GM18508 (cell line): ENCODE measurements around the gene ARHGEF6.

Source experiments
- ATAC-seq: cut with Tn5 transposase; IDR thresholded peaks from one replicate; pipeline ENCODE4 v1.9.1; 2021; ENCODE audit warnings: moderate number of reproducible peaks; ENCODE audit not compliant: insufficient read depth, unreplicated experiment

Gene ARHGEF6

DNA sequence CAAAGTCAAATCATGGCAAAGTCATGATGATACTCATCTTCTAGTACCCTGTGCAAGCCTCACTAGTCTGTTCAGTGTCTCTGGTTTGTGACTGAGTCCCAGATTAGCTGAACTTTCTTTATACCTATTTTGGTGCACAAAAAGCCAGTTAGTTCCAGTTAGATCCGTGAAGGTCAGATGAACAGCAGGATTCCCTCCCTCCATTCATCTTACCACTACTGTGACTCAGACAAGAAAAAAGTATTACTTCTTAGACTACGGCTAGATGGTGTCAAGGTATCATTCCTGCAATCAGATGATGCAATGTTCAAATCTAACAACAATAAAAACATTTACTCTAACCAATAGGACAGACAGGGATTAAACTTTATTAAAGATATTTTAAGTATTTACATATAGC is 30.4 kb downstream of the ARHGEF6 start:
- no peak for ATAC-seq

DNA sequence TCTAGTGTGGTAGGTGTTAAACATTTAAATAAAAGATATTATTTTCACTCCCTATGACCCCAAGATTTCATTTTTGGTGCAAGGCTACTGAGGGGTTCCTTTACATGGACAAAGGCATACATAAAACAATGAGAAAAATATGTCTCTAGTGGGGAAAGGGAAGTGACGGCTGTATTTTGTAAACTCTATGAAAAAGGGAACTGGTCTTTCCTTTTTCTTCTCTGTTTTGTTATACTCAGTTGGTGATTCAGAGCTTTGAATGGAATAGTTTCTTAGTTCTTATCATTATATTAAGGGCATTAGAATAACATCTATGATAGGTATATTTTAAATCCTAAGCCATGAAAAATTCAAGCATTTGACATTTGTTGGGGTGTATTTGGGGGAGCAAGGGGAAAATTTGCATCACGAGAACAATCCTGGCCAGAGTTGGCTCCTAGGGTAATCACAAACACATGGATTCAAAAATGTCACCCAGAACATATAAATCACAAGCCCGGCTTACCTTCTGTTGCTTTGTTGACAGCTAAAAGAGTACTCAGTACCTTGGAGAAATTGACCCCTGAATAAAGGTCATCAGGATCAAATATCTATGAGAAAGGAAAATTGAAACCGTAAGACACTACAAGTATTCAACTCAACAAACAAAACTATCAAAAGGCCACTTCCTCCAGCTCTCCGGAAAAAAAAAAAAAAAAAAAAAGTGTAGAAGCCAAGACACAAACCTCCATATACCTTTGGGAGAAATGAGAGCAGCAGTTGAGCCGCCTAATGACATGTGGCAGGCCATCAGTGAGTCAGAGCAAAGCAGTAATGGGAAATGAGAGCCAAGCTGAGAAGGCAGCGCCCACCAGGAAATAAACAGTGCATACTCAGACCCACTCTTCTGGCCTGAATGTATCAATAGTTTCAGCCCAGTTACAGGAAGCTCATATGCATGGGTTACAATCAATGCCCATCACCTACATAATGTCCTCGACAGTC is 33.4 kb downstream of the ARHGEF6 start:
- ATAC-seq, result no peak

GRCh38 chrX:136745215-136746173 is 35.2 kb downstream of the ARHGEF6 start:
- ATAC-seq, result no peak

GRCh38 chrX:136742721-136743379 is 37.9 kb downstream of the ARHGEF6 start:
- no peak for ATAC-seq

DNA sequence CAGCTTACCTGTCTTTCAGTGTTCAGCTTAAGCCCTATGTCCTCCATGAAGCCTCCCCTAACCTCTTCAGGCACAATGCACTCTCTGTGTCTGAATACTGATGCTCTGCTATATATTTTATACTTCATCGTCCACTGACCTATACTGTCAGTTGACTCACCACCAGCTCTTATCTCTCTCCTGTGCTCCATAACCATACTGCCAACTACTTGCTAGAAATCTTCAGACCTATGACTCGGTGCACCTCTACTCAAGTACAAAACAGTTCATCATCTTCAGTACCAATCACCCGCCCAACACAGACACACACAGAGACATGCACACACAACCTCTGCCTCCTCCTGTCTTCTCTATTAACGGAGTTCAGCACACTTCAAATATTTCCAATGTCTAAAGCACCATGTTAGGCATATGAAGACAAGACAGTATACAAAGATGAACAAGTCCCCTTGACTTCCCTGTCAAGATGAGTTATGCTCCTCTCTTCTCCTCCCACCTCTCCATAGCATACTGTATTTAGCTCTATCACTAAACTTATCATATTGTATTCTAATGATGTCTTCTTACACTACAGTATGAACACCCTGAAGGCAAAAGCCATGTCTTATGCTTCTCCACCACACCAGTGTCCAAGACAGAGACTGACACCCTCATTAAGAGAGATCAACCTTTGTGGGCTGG is 42.5 kb downstream of the ARHGEF6 start:
- no peak for ATAC-seq

- no peak for ATAC-seq
These were observed 44.0 kb downstream of the ARHGEF6 start for GRCh38 chrX:136736690-136737089.

GRCh38 chrX:136735601-136736000 is 45.1 kb downstream of the ARHGEF6 start:
- ATAC-seq, result no peak

DNA sequence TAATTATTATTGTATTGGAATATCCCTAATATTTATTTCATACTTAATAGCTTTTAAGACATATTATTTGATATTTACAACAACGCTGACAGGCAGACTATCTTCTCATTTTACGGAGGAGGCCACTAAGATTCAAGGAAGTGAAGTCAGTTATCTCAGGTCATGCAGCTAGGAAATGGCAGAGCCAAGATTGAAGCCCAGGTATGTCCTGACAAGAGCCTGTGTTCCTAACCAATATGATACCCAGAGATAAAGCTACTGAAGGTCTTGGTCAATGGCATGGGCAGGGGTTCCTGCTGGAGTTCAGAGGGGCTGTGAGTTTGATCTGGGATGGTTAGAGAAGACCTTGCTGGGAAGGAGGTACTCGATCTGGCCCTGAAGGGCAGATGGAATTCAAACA is 47.1 kb downstream of the ARHGEF6 start:
- ATAC-seq, result no peak

DNA sequence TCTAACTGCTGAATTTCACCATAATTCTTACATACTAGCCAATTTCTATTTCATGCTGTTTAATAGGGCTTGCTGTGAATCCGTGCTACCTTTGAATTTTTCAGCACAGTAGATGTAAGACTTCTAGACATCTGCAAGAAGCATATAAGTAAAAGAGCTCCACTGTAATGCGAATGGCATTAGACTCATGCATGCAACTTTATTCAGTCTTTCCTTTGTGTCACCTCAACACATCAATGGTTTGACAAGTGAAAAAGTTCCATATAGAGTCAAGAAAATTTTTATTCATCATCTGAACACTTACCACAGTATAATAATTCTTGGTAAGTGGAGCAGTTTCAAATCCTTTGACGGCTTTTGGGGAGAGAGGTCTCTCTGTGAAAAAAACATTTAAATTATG is 48.9 kb downstream of the ARHGEF6 start:
- ATAC-seq, result no peak

DNA sequence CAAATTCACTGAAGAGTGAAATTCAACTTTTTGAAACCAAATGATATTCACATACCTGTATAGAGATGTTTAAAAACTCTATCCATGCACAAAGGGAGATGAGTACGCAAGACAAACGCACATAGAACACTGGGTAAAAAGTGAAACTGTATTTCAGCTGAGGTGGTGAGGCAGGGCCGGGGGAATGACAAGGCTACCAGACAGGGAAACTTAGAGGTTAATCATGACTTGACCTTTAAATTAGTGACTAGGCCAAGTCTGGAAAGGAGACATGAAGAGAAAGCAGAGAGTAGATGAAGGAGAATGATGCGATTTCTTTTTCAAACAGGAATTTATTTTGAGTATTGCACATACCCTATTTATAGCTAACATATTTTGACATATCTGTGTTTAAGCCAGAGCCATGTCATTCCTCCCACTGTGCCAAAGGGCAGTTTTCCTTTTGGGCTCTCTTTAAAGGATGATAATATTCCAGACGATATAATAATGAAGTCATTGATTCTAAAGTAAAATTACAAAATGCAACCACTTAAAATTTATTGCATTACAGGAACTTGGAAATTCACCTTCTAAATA is 49.4 kb downstream of the ARHGEF6 start:
- no peak for ATAC-seq

GRCh38 chrX:136728393-136728792 is 52.3 kb downstream of the ARHGEF6 start:
- no peak for ATAC-seq

DNA sequence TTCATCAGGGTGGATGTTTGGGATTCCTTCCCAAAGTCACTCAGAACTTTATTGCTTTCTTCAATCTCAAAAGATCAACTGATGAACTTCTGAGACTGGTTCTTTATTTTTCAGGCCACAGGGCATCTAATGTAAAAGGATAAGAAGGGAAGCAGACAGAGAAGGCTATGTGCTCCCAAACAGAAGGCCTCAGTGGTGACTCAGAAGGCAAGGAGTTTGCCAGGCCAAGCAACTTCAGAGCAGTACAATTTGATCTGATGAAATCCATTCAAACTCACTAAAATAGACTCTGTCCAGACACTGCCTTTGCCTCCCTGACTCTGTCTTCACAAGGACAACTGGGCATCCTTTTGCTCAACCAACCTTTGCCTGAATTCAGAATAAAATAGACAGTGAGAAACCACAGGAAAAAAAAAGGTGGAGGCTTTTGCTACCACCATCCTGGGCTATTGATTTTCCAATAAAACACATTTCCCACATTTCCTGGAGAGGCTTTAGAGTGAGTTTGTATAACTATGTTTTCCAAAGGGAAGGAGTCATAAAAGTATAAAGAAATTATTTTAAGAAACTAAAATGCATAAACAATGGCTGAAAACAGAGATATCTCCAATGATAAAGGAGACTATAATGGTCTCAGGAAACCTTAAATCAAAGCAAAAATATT is 55.2 kb downstream of the ARHGEF6 start:
- no peak for ATAC-seq

GRCh38 chrX:136718091-136718490 is 62.6 kb downstream of the ARHGEF6 start:
- no peak for ATAC-seq

- peak; percentile 79 for ATAC-seq
These were observed 65.8 kb downstream of the ARHGEF6 start for GRCh38 chrX:136714626-136715599.

GRCh38 chrX:136712650-136713310 is 68.0 kb downstream of the ARHGEF6 start:
- no peak for ATAC-seq

DNA sequence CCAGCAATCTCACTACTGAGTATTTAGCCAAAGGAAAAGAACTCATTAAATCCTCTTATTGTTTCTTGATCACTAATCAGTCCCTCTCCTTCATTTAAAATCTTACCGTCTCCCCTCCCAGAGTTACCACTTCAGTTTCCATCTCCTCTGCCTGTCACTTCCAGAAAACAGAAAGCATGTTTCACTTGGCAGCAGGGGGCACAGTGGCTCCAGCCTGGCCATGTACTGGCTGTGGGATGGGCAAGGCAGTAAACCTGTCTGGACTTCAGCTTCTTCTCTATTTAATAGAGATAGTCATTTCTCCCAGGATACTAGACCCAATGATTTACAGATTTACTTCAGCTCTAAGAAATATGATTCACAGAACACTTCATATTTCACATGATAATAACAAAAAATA is 69.6 kb downstream of the ARHGEF6 start:
- ATAC-seq, result no peak

- ATAC-seq, result no peak
These were observed 70.3 kb downstream of the ARHGEF6 start for GRCh38 chrX:136710325-136710951.
